Glomerular visceral epithelial cell (primary cell): ENCODE results near the gene CUX1.
A peak's percentile ranks its signal among the peaks of the same experiment; 100 is the strongest.
"Not testable (repeated sequence)": the region's sequence is repeated elsewhere in the genome, so short reads cannot be mapped to it uniquely, and the experiment has no call there.

Experiments
- DNase-seq: peaks from one replicate; pipeline ENCODE4 v3.0.0-alpha.2; 2016; ENCODE audit errors: extremely low spot score

The CUX1 gene

DNA sequence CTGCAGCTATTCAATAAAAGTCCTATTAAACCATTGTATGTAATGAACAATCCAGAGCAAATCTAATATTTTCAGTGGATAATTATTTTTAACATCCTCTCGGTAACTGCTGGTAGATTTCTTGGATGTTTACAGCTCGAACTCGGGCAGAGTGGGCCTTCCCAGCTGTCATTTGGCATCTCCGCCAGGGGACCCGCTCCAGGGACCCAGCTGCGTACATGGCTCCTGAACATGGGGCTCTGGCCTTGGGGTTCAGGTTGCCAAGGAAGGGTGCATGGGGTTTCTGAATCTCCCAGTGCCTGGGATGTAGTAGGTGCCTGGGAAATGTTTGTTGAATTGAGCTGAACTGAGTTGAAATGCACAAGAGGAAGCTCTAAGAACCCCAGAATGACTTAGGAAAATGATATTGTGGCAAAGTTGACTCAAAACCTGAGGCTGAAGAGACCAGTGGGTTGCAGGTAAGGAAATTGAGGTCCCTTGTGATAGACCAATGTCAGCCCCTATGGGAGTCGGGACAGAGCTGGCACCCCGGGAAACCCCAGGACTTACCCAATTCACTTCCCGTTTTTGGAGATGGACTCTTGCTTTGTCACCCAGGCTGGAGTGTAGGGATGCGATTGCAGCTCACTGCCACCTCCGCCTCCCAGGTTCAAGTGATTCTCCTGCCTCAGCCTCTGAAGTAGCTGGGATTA lies 228.4 kb downstream of the CUX1 start:
- DNase-seq, result no peak

- no peak for DNase-seq
These were observed 229.1 kb downstream of the CUX1 start for GRCh38 chr7:102046373-102047117.

DNA sequence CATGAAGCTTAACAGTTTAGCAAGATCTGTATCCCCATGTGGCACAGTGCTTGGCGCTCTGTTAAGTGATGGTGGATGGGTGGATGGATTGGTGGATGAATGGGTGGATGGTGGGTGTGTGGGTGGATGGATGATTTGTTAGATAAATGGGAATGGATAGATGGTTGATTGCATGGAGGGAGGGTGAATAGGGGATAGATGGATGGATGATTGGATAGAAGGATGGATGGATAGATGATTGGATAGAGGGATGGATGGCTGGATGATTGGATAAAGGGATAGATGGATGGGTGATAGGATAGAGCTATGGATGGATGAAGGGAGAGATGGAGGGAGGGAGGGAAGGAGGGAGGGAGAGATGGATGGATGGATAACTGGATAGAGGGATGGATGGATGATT lies 229.7 kb downstream of the CUX1 start:
- no peak for DNase-seq

GRCh38 chr7:102049765-102050164 lies 232.3 kb downstream of the CUX1 start:
- DNase-seq, result no peak

DNA sequence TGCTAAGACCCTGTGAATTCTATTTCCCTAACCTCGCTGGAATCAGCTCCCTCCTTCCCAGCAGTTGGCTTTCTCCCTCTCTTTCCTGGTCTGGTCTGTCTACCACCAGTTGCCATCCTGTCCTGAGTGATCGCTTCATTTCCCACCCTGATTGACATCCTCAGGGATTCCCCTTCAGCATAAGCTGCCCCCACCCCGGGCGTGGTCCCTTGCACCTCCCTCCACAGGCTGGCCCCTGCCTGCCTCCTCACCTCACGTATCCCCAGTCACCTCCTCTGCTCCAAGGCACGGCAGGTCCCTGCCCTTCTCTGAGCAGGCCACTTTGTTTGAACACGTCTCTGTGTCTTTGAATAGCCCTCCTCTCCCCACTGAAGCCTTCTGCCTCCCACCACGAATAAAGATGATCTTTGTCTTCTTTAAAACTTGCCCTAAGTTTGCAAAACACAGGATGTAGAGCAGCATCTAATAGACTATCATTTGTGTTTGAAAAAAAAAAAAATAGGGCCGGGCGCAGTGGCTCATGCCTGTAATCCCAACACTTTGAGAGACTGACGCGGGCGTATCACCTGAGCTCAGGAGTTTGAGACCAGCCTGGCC lies 233.5 kb downstream of the CUX1 start:
- no peak for DNase-seq

GRCh38 chr7:102051736-102052135 lies 234.3 kb downstream of the CUX1 start:
- not testable (repeated sequence) for DNase-seq

DNA sequence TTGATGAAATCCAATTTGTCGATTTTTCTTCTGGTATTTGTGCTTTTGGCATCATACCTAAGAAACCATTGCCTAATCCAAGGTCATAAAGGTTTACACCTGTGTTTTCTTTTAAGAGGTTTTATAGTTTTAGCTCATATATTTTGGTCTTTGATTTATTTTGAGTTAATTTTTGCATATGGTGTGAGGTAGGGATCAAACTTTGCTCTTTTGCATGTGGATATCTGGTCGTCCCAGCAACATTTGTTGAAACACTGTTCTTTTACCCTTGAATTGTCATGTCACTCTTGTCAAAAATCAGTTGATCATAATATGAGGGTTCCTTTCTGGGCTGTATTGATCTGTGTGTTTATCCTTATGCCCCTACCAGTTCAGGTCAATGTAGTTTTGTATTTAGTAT lies 236.7 kb downstream of the CUX1 start:
- no peak for DNase-seq

DNA sequence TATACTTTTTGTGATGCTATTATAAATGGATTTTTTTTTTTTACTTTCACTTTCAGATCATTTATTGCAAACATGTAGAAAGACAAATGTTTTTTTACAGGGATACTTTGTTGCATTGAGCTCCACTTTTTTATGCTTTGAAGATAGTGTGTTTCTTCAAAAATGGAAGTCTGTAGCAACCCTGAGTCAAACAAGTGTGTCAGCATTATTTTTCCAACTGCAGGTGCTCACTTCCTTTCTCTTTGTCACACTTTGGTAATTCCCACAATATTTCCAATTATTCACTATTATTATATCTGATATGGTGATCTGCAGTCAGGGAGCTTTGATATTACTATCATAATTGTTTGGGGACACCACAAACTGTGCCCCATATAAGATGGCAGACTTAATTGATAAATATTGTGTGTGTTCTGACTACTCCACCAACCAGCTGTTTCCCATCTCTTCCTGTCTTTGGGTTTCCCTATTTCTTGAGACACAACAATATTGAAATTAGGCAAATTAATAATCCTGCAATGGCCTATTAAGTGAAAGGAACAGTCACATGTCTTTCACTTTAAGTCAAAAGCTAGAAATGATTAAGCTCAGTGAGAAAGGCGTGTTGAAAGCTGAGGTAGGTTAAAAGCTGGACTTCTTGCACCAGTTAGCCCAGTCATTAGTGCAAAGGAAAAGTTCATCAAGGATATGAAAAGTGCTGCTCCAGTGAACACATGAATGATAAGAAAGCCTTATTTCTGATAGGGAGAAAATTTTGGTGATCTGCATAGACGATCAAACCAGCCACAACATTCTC lies 238.0 kb downstream of the CUX1 start:
- no peak for DNase-seq

GRCh38 chr7:102059524-102059923 lies 242.1 kb downstream of the CUX1 start:
- DNase-seq, result no peak

- no peak for DNase-seq
These were observed 244.0 kb downstream of the CUX1 start for GRCh38 chr7:102061354-102061945.

DNA sequence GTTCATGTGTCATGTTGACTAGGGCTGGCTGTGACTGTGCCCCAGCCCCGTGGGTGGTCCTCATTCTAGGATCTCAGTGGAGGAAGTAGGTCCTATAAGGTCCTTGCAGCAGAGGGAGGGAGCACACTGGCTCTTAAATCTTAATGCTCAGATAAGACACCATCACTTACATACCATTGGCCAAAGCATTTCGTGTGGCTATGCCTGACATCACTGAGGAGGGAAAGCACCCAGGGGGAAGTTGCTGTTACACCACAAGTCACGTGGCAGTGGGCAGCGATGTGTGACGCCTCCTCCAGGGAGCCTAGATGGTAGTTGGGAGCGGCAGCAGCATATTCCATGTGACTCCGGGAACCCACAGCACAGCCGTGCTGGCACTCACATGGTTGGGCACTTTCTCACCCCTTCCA lies 244.6 kb downstream of the CUX1 start:
- peak; percentile 95 for DNase-seq

DNA sequence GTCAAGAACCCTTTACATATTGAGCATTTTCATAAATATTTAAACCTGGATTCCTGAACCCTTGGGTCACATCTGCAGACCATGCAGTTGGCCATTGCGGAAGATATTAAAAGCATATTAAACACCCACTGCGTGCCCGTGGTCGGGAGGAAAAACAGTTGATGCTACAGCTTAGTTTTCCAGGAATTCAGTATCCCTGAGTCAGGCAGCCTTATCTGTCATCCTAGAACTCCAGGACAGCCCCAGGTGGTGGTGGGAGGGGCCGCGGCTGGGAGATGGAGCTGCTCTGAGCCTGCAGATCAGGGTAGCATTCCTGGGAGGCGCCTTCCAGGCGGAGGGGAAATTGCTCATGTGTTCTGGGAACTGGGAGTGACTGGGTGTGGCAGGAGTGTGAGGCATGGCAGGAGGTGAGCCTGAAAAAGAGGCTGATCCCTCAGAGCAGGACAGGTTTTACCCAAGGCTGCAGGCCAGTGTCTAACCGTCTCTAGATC lies 246.3 kb downstream of the CUX1 start:
- peak; percentile 88 for DNase-seq

DNA sequence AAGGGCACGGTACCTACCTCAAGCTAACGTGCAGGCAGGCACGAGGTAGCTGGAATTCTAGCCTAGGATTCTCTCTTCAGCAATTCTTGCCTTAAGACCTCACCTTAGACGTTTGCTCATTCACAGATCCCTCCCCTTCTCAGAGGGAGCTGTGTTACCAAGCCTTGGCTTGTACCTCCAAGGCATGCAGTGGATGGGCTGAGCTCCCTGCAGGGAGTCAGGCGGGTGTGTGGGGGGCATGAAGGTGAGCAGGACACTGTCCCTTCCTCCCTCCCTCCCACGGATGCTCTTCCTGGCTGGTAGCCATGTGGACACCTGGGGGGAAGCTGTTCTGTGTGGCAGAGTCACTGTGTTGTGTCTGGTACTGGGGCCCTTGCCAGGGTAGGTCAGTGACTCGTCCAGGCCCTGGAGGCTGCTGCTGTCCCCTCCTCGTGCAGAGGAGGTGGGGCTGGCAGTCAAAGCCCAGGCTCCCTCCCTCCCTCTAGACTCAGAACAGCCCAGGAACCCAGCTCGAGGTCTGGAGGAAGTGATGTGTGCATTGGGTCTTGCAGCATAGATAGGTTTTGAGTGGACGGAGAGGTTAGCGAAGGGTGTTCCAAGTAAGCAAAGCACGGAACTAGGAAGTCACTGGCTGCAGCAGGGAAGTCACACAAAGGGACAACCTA lies 247.1 kb downstream of the CUX1 start:
- DNase-seq, result peak; percentile 68

GRCh38 chr7:102065226-102065625 lies 247.8 kb downstream of the CUX1 start:
- no peak for DNase-seq

DNA sequence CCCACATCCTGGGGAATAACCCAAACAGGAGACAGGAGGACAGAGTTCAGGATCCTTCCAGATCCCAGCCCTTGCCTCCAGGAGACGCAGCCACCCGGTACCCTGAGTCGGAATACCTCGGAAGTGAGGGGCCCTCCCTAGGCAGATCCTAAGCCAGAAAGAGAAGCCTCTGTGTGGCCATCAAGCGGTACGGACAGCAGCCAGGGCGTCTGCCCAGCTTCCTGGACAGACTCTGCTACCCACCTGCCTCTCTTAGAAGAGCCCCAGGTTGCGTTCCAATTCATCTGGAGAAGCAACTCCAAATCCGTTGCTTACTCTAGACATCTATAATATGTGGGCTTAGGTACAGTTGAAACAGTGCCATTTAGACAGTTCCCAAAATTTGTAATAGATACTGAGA lies 249.1 kb downstream of the CUX1 start:
- no peak for DNase-seq

DNA sequence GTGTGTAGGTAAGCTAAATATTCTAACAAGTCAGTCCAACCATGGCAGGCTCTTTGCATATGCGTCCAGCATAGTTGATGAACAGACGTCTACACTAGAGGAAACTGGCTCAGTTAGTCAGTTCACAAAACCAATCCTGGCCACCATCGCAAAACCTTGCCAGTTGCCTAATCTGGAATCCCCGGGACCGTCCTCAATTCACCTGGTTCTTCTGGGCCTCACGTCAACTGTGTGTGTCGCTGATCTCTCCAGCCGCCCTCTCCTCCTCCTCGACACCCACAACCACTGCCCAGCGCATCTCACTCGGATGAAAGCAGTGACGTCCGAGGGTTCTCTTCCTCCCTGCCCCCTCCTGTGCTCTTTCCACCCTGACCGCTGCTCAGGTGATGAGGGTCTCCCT lies 251.4 kb downstream of the CUX1 start:
- DNase-seq, result no peak

GRCh38 chr7:102069931-102070629 lies 252.7 kb downstream of the CUX1 start:
- DNase-seq, result no peak

- no peak for DNase-seq
These were observed 254.6 kb downstream of the CUX1 start for GRCh38 chr7:102072003-102072402.

- no peak for DNase-seq
These were observed 255.3 kb downstream of the CUX1 start for GRCh38 chr7:102072636-102073209.
